Smooth muscle cell (in vitro differentiated cells): ENCODE data around the gene RAB27B. TPM values are rescaled to one million over a fixed set of nuclear protein-coding genes. Genes with fewer than 3 reads are reported as not detected.
"Not testable (repeated sequence)": the region's sequence is repeated elsewhere in the genome, so short reads cannot be mapped to it uniquely, and the experiment has no call there.

ENCODE experiments used
- DNase-seq: peaks from one replicate; lab custom pipeline; 2025; ENCODE audit not compliant: unreplicated experiment; lab: John Stamatoyannopoulos, UW
- H2AFZ ChIP-seq: fragments of 200-600 bp; sonication (generic); 2 replicates; pipeline ENCODE4 v1.6.0; 2016; ENCODE audit warnings: antibody characterized with exemption, low read depth, mild to moderate bottlenecking
- H3F3A ChIP-seq: fragments of 200-600 bp; sonication (generic); 2 replicates; pipeline ENCODE4 v1.6.0; 2017; ENCODE audit warnings: antibody characterized with exemption, low read depth
- H3K27ac ChIP-seq: fragments of 200-600 bp; sonication (generic); 2 replicates; pipeline ENCODE4 v1.5.1; 2016; ENCODE audit warnings: low read depth, mild to moderate bottlenecking
- H3K27me3 ChIP-seq: fragments of 200-600 bp; sonication (generic); 2 replicates; pipeline ENCODE4 v1.6.1; 2016; ENCODE audit warnings: low read depth, mild to moderate bottlenecking
- H3K36me3 ChIP-seq: fragments of 200-600 bp; sonication (generic); 2 replicates; pipeline ENCODE4 v1.5.1; 2016; ENCODE audit warnings: low read depth
- H3K4me1 ChIP-seq: fragments of 200-600 bp; sonication (generic); 2 replicates; pipeline ENCODE4 v1.5.1; 2016; ENCODE audit warnings: low read depth
- H3K4me2 ChIP-seq: fragments of 200-600 bp; sonication (generic); 2 replicates; pipeline ENCODE4 v1.6.0; 2016; ENCODE audit warnings: mild to moderate bottlenecking
- H3K4me3 ChIP-seq: fragments of 200-600 bp; sonication (generic); 2 replicates; pipeline ENCODE4 v1.5.1; 2016; ENCODE audit warnings: mild to moderate bottlenecking
- H3K79me2 ChIP-seq: fragments of 200-600 bp; sonication (generic); 2 replicates; pipeline ENCODE4 v1.6.0; 2016; ENCODE audit warnings: low read depth, mild to moderate bottlenecking
- H3K9ac ChIP-seq: fragments of 200-600 bp; sonication (generic); 2 replicates; pipeline ENCODE4 v1.6.0; 2016; ENCODE audit warnings: low read depth
- H3K9me3 ChIP-seq: fragments of 200-600 bp; sonication (generic); replicated peaks from 2 replicates; pipeline ENCODE4 v1.5.1; 2016; ENCODE audit warnings: low read depth
- H4K20me1 ChIP-seq: fragments of 200-600 bp; sonication (generic); 2 replicates; pipeline ENCODE4 v1.6.0; 2016; ENCODE audit warnings: low read depth
- WGBS: methylation state at CpG from one replicate; pipeline ENCODE4 v1.1.7; 2016; ENCODE audit warnings: low lambda C conversion rate; 5-methylcytosine and 5-hydroxymethylcytosine counted together
- polyA plus RNA-seq: library from polyadenylated mRNA; unstranded; fragments of >200 nt; fragmentation: Nextera tagmentation; extraction: Ambion mirVana; gene quantifications from 2 replicates; pipeline ENCODE4 v1.2.1, GENCODE V29; 2016
- total RNA-seq: library from RNA; depleted of rRNA; stranded (reverse); fragments of >200 nt; gene quantifications from 2 replicates; pipeline ENCODE4 v1.2.3, GENCODE V29; 2014
- TF ChIP-seq, protein P1 (sequence below): fragments of 200-600 bp; sonication (generic); IDR thresholded peaks from 2 replicates; pipeline ENCODE4 v1.5.1; 2017; ENCODE audit warnings: borderline replicate concordance, mild to moderate bottlenecking, antibody characterized with exemption; ENCODE audit not compliant: insufficient read depth, poor library complexity, severe bottlenecking

Gene RAB27B
- total and polyA plus RNA-seq, 2 experiments from 2014 or later: 0.98 to 9.5 TPM

DNA sequence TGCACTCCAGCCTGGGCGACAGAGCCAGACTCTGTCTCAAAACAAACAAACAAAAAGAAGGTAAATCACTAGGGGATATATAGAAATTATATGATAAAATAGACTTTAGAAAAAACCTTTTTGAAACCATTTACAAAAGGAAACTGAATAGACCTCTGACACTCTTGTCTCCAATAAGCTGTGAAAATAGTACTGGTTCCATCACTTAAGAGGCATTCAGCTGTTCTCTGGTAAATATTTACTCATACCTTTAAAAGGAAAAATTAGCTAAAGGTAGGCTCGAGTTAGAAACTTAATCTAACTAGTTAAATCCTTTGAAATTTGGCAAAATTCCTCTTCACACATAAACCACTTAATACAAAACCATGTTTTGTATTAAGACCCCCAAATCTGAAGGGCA lies 21.4 kb downstream of the RAB27B start:
- TF ChIP-seq, protein P1, sequence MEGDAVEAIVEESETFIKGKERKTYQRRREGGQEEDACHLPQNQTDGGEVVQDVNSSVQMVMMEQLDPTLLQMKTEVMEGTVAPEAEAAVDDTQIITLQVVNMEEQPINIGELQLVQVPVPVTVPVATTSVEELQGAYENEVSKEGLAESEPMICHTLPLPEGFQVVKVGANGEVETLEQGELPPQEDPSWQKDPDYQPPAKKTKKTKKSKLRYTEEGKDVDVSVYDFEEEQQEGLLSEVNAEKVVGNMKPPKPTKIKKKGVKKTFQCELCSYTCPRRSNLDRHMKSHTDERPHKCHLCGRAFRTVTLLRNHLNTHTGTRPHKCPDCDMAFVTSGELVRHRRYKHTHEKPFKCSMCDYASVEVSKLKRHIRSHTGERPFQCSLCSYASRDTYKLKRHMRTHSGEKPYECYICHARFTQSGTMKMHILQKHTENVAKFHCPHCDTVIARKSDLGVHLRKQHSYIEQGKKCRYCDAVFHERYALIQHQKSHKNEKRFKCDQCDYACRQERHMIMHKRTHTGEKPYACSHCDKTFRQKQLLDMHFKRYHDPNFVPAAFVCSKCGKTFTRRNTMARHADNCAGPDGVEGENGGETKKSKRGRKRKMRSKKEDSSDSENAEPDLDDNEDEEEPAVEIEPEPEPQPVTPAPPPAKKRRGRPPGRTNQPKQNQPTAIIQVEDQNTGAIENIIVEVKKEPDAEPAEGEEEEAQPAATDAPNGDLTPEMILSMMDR: no peak
- H4K20me1 ChIP-seq: no peaks in the 10 kb centered on the region
- DNase-seq: no peak
- H3K27ac ChIP-seq: no peak overlapping the region
- H3K36me3 ChIP-seq: no peaks in the 10 kb centered on the region
- no peak overlapping the region for H3K4me2 ChIP-seq
- H3K9ac ChIP-seq: no peak overlapping the region
- WGBS: 76% methylated on average over 2 of the region's 2 CpGs
- no peaks in the 10 kb centered on the region for H3K79me2 ChIP-seq
- peaks cover 5% of the 10 kb centered on the region for H3K4me1 ChIP-seq
- H3K27me3 ChIP-seq: no peaks in the 10 kb centered on the region
- no peak overlapping the region for H2AFZ ChIP-seq
- H3K9me3 ChIP-seq: no peaks in the 10 kb centered on the region
- no peaks in the 10 kb centered on the region for H3F3A ChIP-seq
- no peak overlapping the region for H3K4me3 ChIP-seq

DNA sequence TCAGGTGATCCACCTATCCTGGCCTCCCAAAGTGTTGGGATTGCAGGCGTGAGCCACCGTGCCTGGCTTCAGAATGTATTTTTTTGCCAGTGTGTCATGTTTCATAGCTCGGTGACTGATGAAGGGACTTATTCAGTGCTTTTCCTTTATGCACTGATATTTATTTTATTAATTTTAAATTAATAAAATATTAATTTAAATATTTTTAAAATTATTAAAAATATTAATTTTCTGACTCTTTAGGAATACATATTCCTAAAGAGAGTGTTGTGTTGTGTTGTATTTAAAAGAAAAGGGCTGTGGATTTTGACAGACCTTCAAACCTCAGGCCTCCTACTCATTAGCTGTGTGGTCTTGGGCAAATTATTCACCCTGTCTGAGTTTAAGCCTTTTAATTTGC lies 22.3 kb downstream of the RAB27B start:
- TF ChIP-seq, protein P1: no peak
- H3K36me3 ChIP-seq: no peaks in the 10 kb centered on the region
- WGBS: 95% methylated on average over 3 of the region's 3 CpGs

DNA sequence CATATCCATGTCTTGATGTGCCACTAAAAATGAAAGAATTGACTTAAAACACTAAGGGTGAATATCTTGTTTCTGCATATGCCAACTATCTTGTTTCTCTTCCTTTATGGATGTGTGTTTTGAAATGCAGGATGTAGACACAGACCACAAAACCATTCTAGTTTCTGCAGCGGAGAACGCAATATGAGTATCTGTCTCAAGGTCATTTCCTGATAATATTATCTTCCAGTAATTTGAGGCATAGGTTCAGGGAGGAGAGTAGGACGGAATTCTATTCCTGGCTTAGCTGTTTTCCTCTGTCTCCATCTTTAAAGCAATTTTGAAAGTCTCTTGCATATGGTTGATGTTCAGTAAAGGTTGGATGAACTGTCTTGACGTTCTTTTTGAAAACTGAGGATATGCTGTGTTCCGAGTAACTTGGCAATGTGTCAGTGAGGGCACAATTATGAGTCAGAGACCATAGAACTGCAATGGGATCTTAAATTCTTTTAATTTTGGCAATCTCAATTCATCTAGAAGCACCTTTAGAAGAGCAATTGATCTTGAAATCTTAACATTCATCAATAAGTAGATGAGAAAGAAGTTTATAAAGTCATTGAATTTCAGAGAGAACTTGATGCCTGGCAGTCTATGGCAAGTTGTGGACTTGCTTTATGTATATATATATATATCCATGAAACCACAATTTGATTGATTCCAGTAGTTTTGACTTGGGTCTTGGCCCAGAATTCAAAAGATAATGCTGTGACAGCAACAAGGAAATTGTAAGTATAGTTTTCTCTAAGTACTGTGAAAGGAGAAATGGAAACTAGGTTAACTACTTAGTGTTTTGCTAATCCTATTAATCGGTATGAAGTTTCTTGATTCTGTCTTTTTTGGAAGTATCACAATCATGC lies 24.8 kb downstream of the RAB27B start:
- DNase-seq: no peak

More for the DNA sequence above, 22.3 kb downstream of the RAB27B start:
- Histone ChIP-seq H3K4me1 (peaks cover 5% of the 10 kb centered on the region), H3K4me3 (no peak overlapping the region), H3K9ac (no peak overlapping the region), H3K27me3 (no peaks in the 10 kb centered on the region), H3K27ac (no peak overlapping the region), H3K79me2 (no peaks in the 10 kb centered on the region), H3K4me2 (no peak overlapping the region), H3K9me3 (no peaks in the 10 kb centered on the region), H4K20me1 (no peaks in the 10 kb centered on the region), H3F3A (no peaks in the 10 kb centered on the region), H2AFZ (no peak overlapping the region)
- no peak for DNase-seq

DNA sequence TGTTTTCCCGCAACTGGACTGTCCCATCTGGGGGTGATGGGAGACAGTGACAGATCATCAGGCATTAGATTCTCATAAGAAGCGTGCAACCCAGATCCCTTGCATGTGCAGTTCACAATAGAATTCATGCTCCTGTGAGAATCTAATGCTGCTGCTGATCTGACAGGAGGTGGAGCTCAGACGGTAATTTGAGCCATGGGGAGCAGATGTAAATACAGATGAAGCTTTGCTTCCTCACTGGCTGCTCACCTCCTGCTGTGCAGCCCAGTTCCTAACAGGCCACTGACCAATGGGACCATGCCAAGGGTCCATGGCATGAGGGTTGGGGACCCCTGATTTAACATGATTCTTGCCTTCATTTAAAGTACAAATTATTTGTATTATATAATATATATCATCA lies 26.8 kb downstream of the RAB27B start:
- not testable (repeated sequence) for H4K20me1 ChIP-seq, H3K9me3 ChIP-seq, H3K9ac ChIP-seq, H3K36me3 ChIP-seq, H3K79me2 ChIP-seq, H3F3A ChIP-seq, H3K4me2 ChIP-seq, H3K4me3 ChIP-seq, H3K4me1 ChIP-seq, H3K27me3 ChIP-seq, H3K27ac ChIP-seq, DNase-seq, H2AFZ ChIP-seq
- 97% methylated on average over 3 of the region's 3 CpGs for whole genome bisulfite sequencing

More for the DNA sequence above, 24.8 kb downstream of the RAB27B start:
- TF ChIP-seq, protein P1: no peak
- H3K27me3 ChIP-seq: no peaks in the 10 kb centered on the region
- H3K4me2 ChIP-seq: no peak overlapping the region
- H3K27ac ChIP-seq: no peak overlapping the region
- no peaks in the 10 kb centered on the region for H3K9me3 ChIP-seq
- H3F3A ChIP-seq: no peaks in the 10 kb centered on the region
- H4K20me1 ChIP-seq: no peaks in the 10 kb centered on the region
- H2AFZ ChIP-seq: no peak overlapping the region
- no peaks in the 10 kb centered on the region for H3K4me1 ChIP-seq
- H3K36me3 ChIP-seq: no peaks in the 10 kb centered on the region
- H3K79me2 ChIP-seq: no peaks in the 10 kb centered on the region
- WGBS: 87% methylated on average over 6 of the region's 6 CpGs
- H3K4me3 ChIP-seq: no peak overlapping the region
- no peak overlapping the region for H3K9ac ChIP-seq
